Gastrocnemius medialis (tissue), 4 donors: Measurements from ENCODE around the gene BACE2.

Experiments
- CTCF ChIP-seq, 5 experiments: fragments of 450-650 bp in 3 of 5; fragments of 200-600 bp in 2 of 5; sonication (generic) in 2 of 5; IDR thresholded peaks in 4 of 5; conservative IDR thresholded peaks in 1 of 5; 1 replicate in 4 of 5; 2 replicates in 1 of 5; pipeline ENCODE4 v1.5.1; 2016 to 2019; ENCODE audit warnings: antibody characterized with exemption in 5 of 5, mild to moderate bottlenecking in 3 of 5, moderate library complexity in 3 of 5
- POLR2A ChIP-seq, 2 donors: fragments of 450-650 bp; IDR thresholded peaks; one replicate each; pipeline ENCODE4 v1.6.1; 2017; ENCODE audit warnings: antibody characterized with exemption in 2 of 2, mild to moderate bottlenecking in 2 of 2, moderate library complexity in 2 of 2

GRCh38 chr21:41302976-41303375 lies 135.0 kb downstream of the BACE2 start:
- TF ChIP-seq POLR2A (IDR thresholded peaks at IDR 0.05) = no peak
- no peak for TF ChIP-seq CTCF (IDR thresholded peaks at IDR 0.05 in 4 of 5, conservative IDR thresholded peaks at IDR 0.05 in 1 of 5)
